ENCODE measurements around the gene DYSF. TPM values are rescaled to one million over a fixed set of nuclear protein-coding genes. Genes with fewer than 3 reads are reported as not detected.
A peak's percentile ranks its signal among the peaks of the same experiment; 100 is the strongest.

Gene DYSF
- total RNA-seq, 1 experiment from 2014 or later, result 5.5 TPM

GRCh38 chr2:71637736-71638135, 184.4 kb downstream of the DYSF start:
- no peaks in the 10 kb centered on the region for H3K79me1 ChIP-seq (ENCODE audit: insufficient read depth, low read depth, low read length, poor library complexity, severe bottlenecking)
- no peak overlapping the region for H3K23ac ChIP-seq (ENCODE audit: insufficient read length, low read depth, low read length)
- H3K18ac ChIP-seq (ENCODE audit: insufficient read length, low read depth, low read length), result no peak overlapping the region
- no peak overlapping the region for H4K5ac ChIP-seq (ENCODE audit: insufficient read length, low read depth, low read length)
- H2AFZ ChIP-seq (ENCODE audit: low read length), result no peak overlapping the region
- H3K14ac ChIP-seq (ENCODE audit: insufficient read depth, low read length), result no peak overlapping the region
- H3K79me2 ChIP-seq (ENCODE audit: insufficient read depth, low read length), result no peaks in the 10 kb centered on the region
- no peak overlapping the region for H3K9ac ChIP-seq (ENCODE audit: extremely low read depth, insufficient read length, low read length)
- no peak overlapping the region for H3K4me2 ChIP-seq (ENCODE audit: insufficient read depth, insufficient read length, low read length)
- H3K27me3 ChIP-seq (ENCODE audit: insufficient read depth, low read length), result no peaks in the 10 kb centered on the region
- no peak overlapping the region for H3K56ac ChIP-seq (ENCODE audit: insufficient read length, low read depth, low read length)
- no peaks in the 10 kb centered on the region for H3K36me3 Mint-ChIP-seq (ENCODE audit: insufficient read depth in 1 of 3, low read depth in 3 of 3)
- no peak overlapping the region for H4K8ac ChIP-seq (replicated peaks; ENCODE audit: insufficient read length, low read depth, low read length)
- no peak overlapping the region for H3K27ac Mint-ChIP-seq
- H3T11ph ChIP-seq (ENCODE audit: low read length), result no peak overlapping the region
- no peak overlapping the region for H2BK20ac ChIP-seq (ENCODE audit: low read depth, low read length, poor library complexity, severe bottlenecking)
- no peak overlapping the region for H3K4ac ChIP-seq (ENCODE audit: low read depth, low read length)
- no CpG with 5 or more reads among the region's 4 CpGs for WGBS (ENCODE audit: extremely low coverage, insufficient read length, low lambda C conversion rate)
- H3K4me1 ChIP-seq (ENCODE audit: insufficient read depth, low read length), result no peaks in the 10 kb centered on the region
- H2BK12ac ChIP-seq (ENCODE audit: insufficient read length, low read depth, low read length), result no peak overlapping the region
- H2AK5ac ChIP-seq (ENCODE audit: insufficient read length, low read length), result no peak overlapping the region
- no peaks in the 10 kb centered on the region for H4K20me1 ChIP-seq (ENCODE audit: control insufficient read depth, insufficient read depth, insufficient read length)
- H3K4me1 Mint-ChIP-seq, result peaks cover 0 to 2% of the 10 kb centered on the region in 2 experiments; a peak in 1 of 4 replicates
- H3K4me3 Mint-ChIP-seq, result no peak overlapping the region
- H2BK5ac ChIP-seq (ENCODE audit: insufficient read length, low read length), result no peak overlapping the region
- H4K91ac ChIP-seq (ENCODE audit: insufficient read length, low read depth, low read length), result no peak overlapping the region
- H2BK15ac ChIP-seq (ENCODE audit: low read depth, low read length), result no peak overlapping the region
- H3K9me3 ChIP-seq (ENCODE audit: control insufficient read depth, low read depth, low read length), result no peaks in the 10 kb centered on the region
- no peaks in the 10 kb centered on the region for H3K27me3 Mint-ChIP-seq (ENCODE audit: low read depth)
- no peak overlapping the region for H3K27ac ChIP-seq (ENCODE audit: insufficient read length, low read depth, low read length)
- peak; percentile 10 for DNase-seq
- no peaks in the 10 kb centered on the region for H3K23me2 ChIP-seq (ENCODE audit: insufficient read length, low read depth, low read length, poor library complexity, severe bottlenecking)
- H3K9me3 Mint-ChIP-seq, result no peaks in the 10 kb centered on the region
- TF ChIP-seq CTCF (conservative IDR thresholded peaks at IDR 0.05), result no peak
- H2BK120ac ChIP-seq (ENCODE audit: low read depth, low read length, poor library complexity, severe bottlenecking), result no peak overlapping the region

Measured in H9 (cell line).